H9 (cell line): ENCODE measurements around the gene GASK1B. TPM values are rescaled to one million over a fixed set of nuclear protein-coding genes. Genes with fewer than 3 reads are reported as not detected.

ENCODE experiments used
- DNase-seq: peaks from one replicate; pipeline ENCODE4 v3.0.0-alpha.2; 2017
- H2AFZ ChIP-seq: one replicate; pipeline ENCODE4 v1.6.1; 2013; ENCODE audit warnings: mild to moderate bottlenecking, low read length, control low read depth, moderate library complexity
- H2AK5ac ChIP-seq: 2 replicates; pipeline ENCODE4 v1.6.1; 2013; ENCODE audit warnings: low read length, control low read depth, mixed read lengths; ENCODE audit not compliant: insufficient read length
- H2BK120ac ChIP-seq: one replicate; pipeline ENCODE4 v1.6.1; 2013; ENCODE audit warnings: low read depth, mild to moderate bottlenecking, low read length, control low read depth, inconsistent platforms; ENCODE audit not compliant: poor library complexity, severe bottlenecking
- H2BK12ac ChIP-seq: 2 replicates; pipeline ENCODE4 v1.6.1; 2013; ENCODE audit warnings: low read length, control low read depth, mixed read lengths, low read depth; ENCODE audit not compliant: insufficient read length
- H2BK15ac ChIP-seq: 2 replicates; pipeline ENCODE4 v1.6.1; 2013; ENCODE audit warnings: low read depth, low read length, control low read depth
- H2BK20ac ChIP-seq: one replicate; pipeline ENCODE4 v1.6.1; 2013; ENCODE audit warnings: low read depth, mild to moderate bottlenecking, low read length, control low read depth, inconsistent platforms; ENCODE audit not compliant: poor library complexity, severe bottlenecking
- H2BK5ac ChIP-seq: 2 replicates; pipeline ENCODE4 v1.6.1; 2013; ENCODE audit warnings: low read length, control low read depth, mixed read lengths; ENCODE audit not compliant: insufficient read length
- H3K14ac ChIP-seq: 2 replicates; pipeline ENCODE4 v1.6.1; 2013; ENCODE audit warnings: low read length, control low read depth; ENCODE audit not compliant: insufficient read depth
- H3K18ac ChIP-seq: 2 replicates; pipeline ENCODE4 v1.6.1; 2013; ENCODE audit warnings: low read depth, mild to moderate bottlenecking, mixed read lengths, low read length, control low read depth; ENCODE audit not compliant: insufficient read length
- H3K23ac ChIP-seq: 2 replicates; pipeline ENCODE4 v1.6.1; 2013; ENCODE audit warnings: low read length, control low read depth, mixed read lengths, low read depth; ENCODE audit not compliant: insufficient read length
- H3K23me2 ChIP-seq: 2 replicates; pipeline ENCODE4 v1.6.1; 2013; ENCODE audit warnings: low read depth, mild to moderate bottlenecking, mixed read lengths, low read length, control low read depth; ENCODE audit not compliant: insufficient read length, poor library complexity, severe bottlenecking
- H3K27ac ChIP-seq: 2 replicates; pipeline ENCODE4 v1.5.1; 2013; ENCODE audit warnings: low read length, control low read depth, mixed read lengths, low read depth; ENCODE audit not compliant: insufficient read length
- H3K27me3 ChIP-seq: 2 replicates; pipeline ENCODE4 v1.6.1; 2013; ENCODE audit warnings: low read length, control low read depth, inconsistent platforms; ENCODE audit not compliant: insufficient read depth
- H3K4ac ChIP-seq: 2 replicates; pipeline ENCODE4 v1.6.1; 2013; ENCODE audit warnings: low read depth, mild to moderate bottlenecking, control low read depth, inconsistent platforms, low read length, moderate library complexity
- H3K4me1 ChIP-seq: 2 replicates; pipeline ENCODE4 v1.6.1; 2013; ENCODE audit warnings: low read length, control low read depth, inconsistent platforms; ENCODE audit not compliant: insufficient read depth
- H3K4me2 ChIP-seq: 2 replicates; pipeline ENCODE4 v1.6.1; 2013; ENCODE audit warnings: low read length, control low read depth, mixed read lengths; ENCODE audit not compliant: insufficient read length, insufficient read depth
- H3K56ac ChIP-seq: 2 replicates; pipeline ENCODE4 v1.6.1; 2013; ENCODE audit warnings: low read depth, mild to moderate bottlenecking, mixed read lengths, low read length, control low read depth; ENCODE audit not compliant: insufficient read length
- H3K79me1 ChIP-seq: 2 replicates; pipeline ENCODE4 v1.6.1; 2013; ENCODE audit warnings: low read depth, mild to moderate bottlenecking, moderate library complexity, low read length, control low read depth, inconsistent platforms; ENCODE audit not compliant: insufficient read depth, poor library complexity, severe bottlenecking
- H3K79me2 ChIP-seq: 2 replicates; pipeline ENCODE4 v1.6.1; 2013; ENCODE audit warnings: low read length, control low read depth, inconsistent platforms; ENCODE audit not compliant: insufficient read depth
- H3K9ac ChIP-seq: 2 replicates; pipeline ENCODE4 v1.6.1; 2013; ENCODE audit warnings: low read length, control low read depth, mixed read lengths; ENCODE audit not compliant: insufficient read length; ENCODE audit errors: extremely low read depth
- H3K9me3 ChIP-seq: one replicate; pipeline ENCODE4 v1.6.1; 2013; ENCODE audit warnings: low read depth, low read length, inconsistent platforms; ENCODE audit not compliant: control insufficient read depth
- H3T11ph ChIP-seq: one replicate; pipeline ENCODE4 v1.6.1; 2013; ENCODE audit warnings: mild to moderate bottlenecking, low read length, control low read depth, inconsistent platforms
- H4K20me1 ChIP-seq: one replicate; pipeline ENCODE4 v1.6.1; 2013; ENCODE audit not compliant: control insufficient read depth, insufficient read length, insufficient read depth
- H4K5ac ChIP-seq: 2 replicates; pipeline ENCODE4 v1.6.1; 2013; ENCODE audit warnings: low read depth, mild to moderate bottlenecking, mixed read lengths, low read length, control low read depth; ENCODE audit not compliant: insufficient read length
- H4K8ac ChIP-seq: replicated peaks from 2 replicates; pipeline ENCODE4 v1.6.1; 2013; ENCODE audit warnings: low read length, control low read depth, mixed read lengths, low read depth; ENCODE audit not compliant: insufficient read length
- H4K91ac ChIP-seq: 2 replicates; pipeline ENCODE4 v1.6.1; 2013; ENCODE audit warnings: low read depth, mild to moderate bottlenecking, moderate library complexity, mixed read lengths, low read length, control low read depth; ENCODE audit not compliant: insufficient read length
- H3K27ac Mint-ChIP-seq, 3 experiments: 2 replicates in 2 of 3; 3 replicates in 1 of 3; pipeline ENCODE4 v1.8.0; 2020 to 2021; ENCODE audit warnings: mixed read lengths in 3 of 3, mild to moderate bottlenecking in 1 of 3, moderate library complexity in 1 of 3
- H3K27me3 Mint-ChIP-seq: 2 replicates; pipeline ENCODE4 v1.8.0; 2021; ENCODE audit warnings: low read depth, mild to moderate bottlenecking, moderate library complexity, mixed read lengths
- H3K36me3 Mint-ChIP-seq, 3 experiments: 2 replicates in 2 of 3; 3 replicates in 1 of 3; pipeline ENCODE4 v1.8.0; 2020 to 2021; ENCODE audit warnings: low read depth in 3 of 3, mixed read lengths in 3 of 3; ENCODE audit not compliant: insufficient read depth in 1 of 3
- H3K4me1 Mint-ChIP-seq, 2 experiments: 2 replicates each; pipeline ENCODE4 v1.8.0; 2020; ENCODE audit warnings: mixed read lengths in 2 of 2
- H3K4me3 Mint-ChIP-seq, 2 experiments: 2 replicates in 1 of 2; 3 replicates in 1 of 2; pipeline ENCODE4 v1.8.0; 2020 to 2021; ENCODE audit warnings: mild to moderate bottlenecking in 2 of 2, mixed read lengths in 2 of 2, moderate library complexity in 1 of 2
- H3K9me3 Mint-ChIP-seq, 2 experiments: 2 replicates in 1 of 2; 3 replicates in 1 of 2; pipeline ENCODE4 v1.8.0; 2020; ENCODE audit warnings: mild to moderate bottlenecking in 2 of 2, mixed read lengths in 2 of 2, moderate library complexity in 1 of 2
- CTCF ChIP-seq: fragments of 200-600 bp; sonication (generic); conservative IDR thresholded peaks from 3 replicates; pipeline ENCODE4 v1.8.0; 2021; ENCODE audit warnings: antibody characterized with exemption, mild to moderate bottlenecking
- WGBS: extraction: QIAGEN DNeasy Blood & Tissue Kit; methylation state at CpG from one replicate; pipeline ENCODE4 v1.1.7; 2013; ENCODE audit warnings: missing lambda C conversion rate, low lambda C conversion rate, mixed read lengths; ENCODE audit not compliant: insufficient read length; ENCODE audit errors: extremely low coverage; 5-methylcytosine and 5-hydroxymethylcytosine counted together
- total RNA-seq: library from RNA; stranded (reverse); gene quantifications from 2 replicates; pipeline ENCODE4 v1.2.1, GENCODE V29; 2021

Gene GASK1B
- total RNA-seq, 1 experiment from 2014 or later = not detected

DNA sequence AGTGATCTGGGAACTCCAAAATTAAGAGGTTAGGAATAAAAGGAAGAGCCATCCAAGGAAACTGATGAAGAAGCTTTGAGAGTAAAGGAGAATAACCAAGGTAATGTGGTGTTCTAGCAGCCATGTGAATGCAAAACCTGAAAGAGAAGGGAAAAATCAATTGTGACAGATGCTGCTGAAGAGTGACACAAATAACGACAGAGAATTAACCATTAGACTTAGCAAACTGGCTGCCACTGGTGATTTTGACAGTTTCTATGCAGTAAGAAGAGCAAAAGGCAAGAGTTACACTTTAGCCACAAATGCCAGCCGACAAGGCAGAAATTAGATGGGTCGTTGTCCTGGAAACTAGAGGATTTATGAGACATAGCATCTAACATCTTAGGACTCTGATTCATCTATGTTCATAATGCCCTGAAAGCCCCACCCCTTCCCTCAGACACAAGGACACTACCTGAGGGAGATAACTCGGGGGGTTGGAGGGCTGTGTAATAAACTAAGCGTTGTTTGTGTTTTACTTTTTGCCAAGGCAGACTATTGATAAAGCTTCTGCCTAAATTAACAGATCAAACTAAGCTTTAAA is 24.5 kb upstream of the GASK1B start:
- Mint-ChIP-seq H3K27ac (no peak overlapping the region), H3K4me3 (no peak overlapping the region), H3K9me3 (no peaks in the 10 kb centered on the region; a peak in 2 of 5 replicates), H3K36me3 (no peaks in the 10 kb centered on the region), H3K4me1 (no peaks in the 10 kb centered on the region), H3K27me3 (no peaks in the 10 kb centered on the region)
- Histone ChIP-seq H3K79me2 (no peaks in the 10 kb centered on the region), H3K14ac (no peak overlapping the region), H3K79me1 (no peaks in the 10 kb centered on the region), H4K91ac (no peak overlapping the region), H3T11ph (no peak overlapping the region), H2AFZ (no peak overlapping the region), H3K56ac (no peak overlapping the region), H2BK120ac (no peak overlapping the region), H2BK20ac (no peak overlapping the region), H2AK5ac (no peak overlapping the region), H2BK12ac (no peak overlapping the region), H4K8ac (no peak overlapping the region), H3K27me3 (no peaks in the 10 kb centered on the region), H3K4me1 (no peaks in the 10 kb centered on the region), H3K4ac (no peak overlapping the region), H2BK5ac (no peak overlapping the region), H3K9ac (no peak overlapping the region), H3K27ac (no peak overlapping the region), H3K4me2 (no peak overlapping the region), H3K23me2 (no peaks in the 10 kb centered on the region), H3K9me3 (no peaks in the 10 kb centered on the region), H3K18ac (no peak overlapping the region), H4K20me1 (no peaks in the 10 kb centered on the region), H3K23ac (no peak overlapping the region), H2BK15ac (no peak overlapping the region), H4K5ac (no peak overlapping the region)
- whole genome bisulfite sequencing = no CpG with 5 or more reads among the region's 5 CpGs
- no peak for TF ChIP-seq CTCF
- no peak for DNase-seq
